HepG2 (cell line): ENCODE measurements around the gene UBALD1. TPM values are rescaled to one million over a fixed set of nuclear protein-coding genes. Genes with fewer than 3 reads are reported as not detected.

Experiments
- CREB1 ChIP-seq, 2 experiments: fragments of 450-650 bp in 1 of 2; IDR thresholded peaks; 2 replicates each; pipeline ENCODE4 v1.6.1; 2016 to 2017; ENCODE audit warnings: control low read depth in 1 of 2, mild to moderate bottlenecking in 1 of 2, missing compliant biosample characterization in 1 of 2, missing genetic modification characterization in 1 of 2
- CREM ChIP-seq, 2 experiments: sonication (generic) in 1 of 2; formaldehyde crosslinking in 1 of 2; IDR thresholded peaks; 2 replicates each; pipeline versions ENCODE4 v1.4.0 to v1.6.1; 2016 to 2020; ENCODE audit warnings: antibody characterized with exemption in 1 of 2, mild to moderate bottlenecking in 1 of 2, missing genetic modification reagents in 1 of 2
- EHMT2 ChIP-seq: fragments of 200-600 bp; sonication (generic); IDR thresholded peaks from 2 replicates; pipeline ENCODE4 v1.7.0; 2017; ENCODE audit warnings: antibody characterized with exemption, low read depth, low read length, borderline replicate concordance
- FOXJ3 ChIP-seq: sonication (generic); formaldehyde crosslinking; IDR thresholded peaks from 2 replicates; pipeline ENCODE4 v1.4.0; 2020; ENCODE audit warnings: missing genetic modification reagents, mild to moderate bottlenecking, borderline replicate concordance
- GFI1 ChIP-seq: sonication (generic); formaldehyde crosslinking; IDR thresholded peaks from 2 replicates; pipeline ENCODE4 v1.5.0; 2020; ENCODE audit warnings: missing genetic modification reagents, mild to moderate bottlenecking, borderline replicate concordance
- GZF1 ChIP-seq: sonication (generic); formaldehyde crosslinking; IDR thresholded peaks from 2 replicates; pipeline ENCODE4 v1.5.1; 2020; ENCODE audit warnings: mild to moderate bottlenecking, missing genetic modification reagents
- HDAC6 ChIP-seq: fragments of 200-600 bp; sonication (generic); IDR thresholded peaks from 2 replicates; pipeline ENCODE4 v1.7.0; 2017; ENCODE audit warnings: mild to moderate bottlenecking, antibody characterized with exemption, low read length, low read depth
- HMG20A ChIP-seq: IDR thresholded peaks from 2 replicates; pipeline ENCODE4 v1.6.1; 2016; ENCODE audit warnings: borderline replicate concordance
- HOMEZ ChIP-seq: IDR thresholded peaks from 2 replicates; pipeline ENCODE4 v1.6.1; 2016; ENCODE audit warnings: low read depth
- HOXA5 ChIP-seq: sonication (generic); formaldehyde crosslinking; IDR thresholded peaks from 2 replicates; pipeline ENCODE4 v1.4.0; 2020; ENCODE audit warnings: missing genetic modification reagents
- HOXA7 ChIP-seq: sonication (generic); formaldehyde crosslinking; IDR thresholded peaks from 2 replicates; pipeline ENCODE4 v1.8.1; 2022; ENCODE audit warnings: mild to moderate bottlenecking, missing genetic modification reagents, moderate library complexity
- NAIF1 ChIP-seq: sonication (generic); formaldehyde crosslinking; IDR thresholded peaks from 2 replicates; pipeline ENCODE4 v1.5.0; 2020; ENCODE audit warnings: mild to moderate bottlenecking, missing genetic modification reagents, borderline replicate concordance
- NR1H2 ChIP-seq: sonication (generic); formaldehyde crosslinking; IDR thresholded peaks from 2 replicates; pipeline ENCODE4 v1.8.1; 2022; ENCODE audit warnings: low read depth, missing genetic modification reagents, borderline replicate concordance
- RCOR2 ChIP-seq: IDR thresholded peaks from 2 replicates; pipeline ENCODE4 v1.6.1; 2016; ENCODE audit warnings: missing biosample characterization, missing genetic modification reagents
- TCF12 ChIP-seq, 2 experiments: fragments of 450-650 bp in 1 of 2; sonication (generic) in 1 of 2; formaldehyde crosslinking in 1 of 2; IDR thresholded peaks; 2 replicates each; pipeline versions ENCODE4 v1.6.1 to v1.8.0; 2017 to 2022; ENCODE audit warnings: antibody characterized with exemption in 1 of 2, mild to moderate bottlenecking in 1 of 2, missing genetic modification reagents in 1 of 2, moderate library complexity in 1 of 2
- TIGD3 ChIP-seq: sonication (generic); formaldehyde crosslinking; IDR thresholded peaks from 2 replicates; pipeline ENCODE4 v1.5.1; 2020; ENCODE audit warnings: mild to moderate bottlenecking, missing genetic modification reagents, borderline replicate concordance
- TMF1 ChIP-seq: sonication (generic); formaldehyde crosslinking; IDR thresholded peaks from 2 replicates; pipeline ENCODE4 v1.8.1; 2022; ENCODE audit warnings: low read depth, missing genetic modification reagents
- ZEB1 ChIP-seq: IDR thresholded peaks from 2 replicates; pipeline ENCODE4 v1.6.1; 2012; ENCODE audit warnings: mild to moderate bottlenecking, low read depth, inconsistent platforms; ENCODE audit not compliant: insufficient replicate concordance
- ZFAT ChIP-seq: sonication (generic); formaldehyde crosslinking; conservative IDR thresholded peaks from 2 replicates; pipeline ENCODE4 v1.8.1; 2023; ENCODE audit warnings: missing genetic modification reagents, inconsistent platforms
- ZKSCAN1 ChIP-seq: fragments of 150-350 bp; IDR thresholded peaks from 2 replicates; pipeline ENCODE4 v1.6.1; 2014; ENCODE audit warnings: low read length
- ZNF234 ChIP-seq: sonication (generic); formaldehyde crosslinking; conservative IDR thresholded peaks from 2 replicates; pipeline ENCODE4 v1.5.1; 2020; ENCODE audit warnings: mild to moderate bottlenecking, missing genetic modification reagents
- ZNF432 ChIP-seq: sonication (generic); formaldehyde crosslinking; IDR thresholded peaks from 2 replicates; pipeline ENCODE4 v1.5.0; 2020; ENCODE audit warnings: missing genetic modification reagents, mild to moderate bottlenecking, borderline replicate concordance
- ZNF556 ChIP-seq: sonication (generic); formaldehyde crosslinking; IDR thresholded peaks from 2 replicates; pipeline ENCODE4 v1.4.0; 2020; ENCODE audit warnings: mild to moderate bottlenecking, missing genetic modification reagents, borderline replicate concordance
- ZNF576 ChIP-seq: sonication (generic); formaldehyde crosslinking; IDR thresholded peaks from 2 replicates; pipeline ENCODE4 v1.4.0; 2020; ENCODE audit warnings: mild to moderate bottlenecking, missing genetic modification reagents
- ZNF615 ChIP-seq: sonication (generic); formaldehyde crosslinking; IDR thresholded peaks from 2 replicates; pipeline ENCODE4 v1.5.0; 2020; ENCODE audit warnings: mild to moderate bottlenecking, missing genetic modification reagents, borderline replicate concordance
- ZSCAN22 ChIP-seq: sonication (generic); formaldehyde crosslinking; IDR thresholded peaks from 2 replicates; pipeline ENCODE4 v1.4.0; 2020; ENCODE audit warnings: mild to moderate bottlenecking, missing genetic modification reagents
- polyA plus RNA-seq, 8 experiments: library from polyadenylated mRNA; depleted of rRNA in 3 of 8; stranded (reverse) in 7 of 8; unstranded in 1 of 8; fragments of >200 nt; fragmentation: Illumina TruSeq in 4 of 8; extraction: Trizol in 4 of 8; gene quantifications; 2 replicates each; pipeline versions ENCODE4 v1.2.1 to v1.2.3, GENCODE V29; 2011 to 2016; ENCODE audit warnings: low read depth in 4 of 8, missing spikeins in 1 of 8, mixed read lengths in 1 of 8; ENCODE audit not compliant: insufficient read depth in 1 of 8
- total RNA-seq, 5 experiments: library from RNA; depleted of rRNA; stranded (reverse); fragments of >200 nt; fragmentation: Illumina TruSeq; extraction: Trizol; gene quantifications; 2 replicates each; pipeline ENCODE4 v1.2.3, GENCODE V29; 2016; ENCODE audit warnings: low read depth in 1 of 5

Gene UBALD1
- total and polyA plus RNA-seq, 2 of the 13 experiments (the other 11 are each of a cell fraction or from before 2014, with no cell fraction given): 6.8 to 12.3 TPM

GRCh38 chr16:4624827-4625559, 10.3 kb upstream of the UBALD1 start (continued):
- peak; percentile 84; the same call in 1 of the 2 replicates for TF ChIP-seq ZNF556 (CRISPR knock-in tag)
- TF ChIP-seq NAIF1 (CRISPR knock-in tag): 0 out of 2 replicates have a peak, but pooled peaks have one; percentile 27
- TF ChIP-seq FOXJ3 (CRISPR knock-in tag): no peak
- TF ChIP-seq HOMEZ: no peak
- TF ChIP-seq GZF1 (CRISPR knock-in tag): no peak
- no peak for TF ChIP-seq HOXA7 (CRISPR knock-in tag)
- TF ChIP-seq HOXA5 (CRISPR knock-in tag): 0 out of 2 replicates have a peak, but pooled peaks have one; percentile 3
- TF ChIP-seq HMG20A (CRISPR knock-in tag): no peak
- TF ChIP-seq NR1H2: peak; percentile 82; the same call in 1 of the 2 replicates
- TF ChIP-seq ZKSCAN1: no peak
- peak; percentile 75; the same call in 1 of the 2 replicates for TF ChIP-seq ZNF234 (CRISPR knock-in tag)
- TF ChIP-seq TMF1 (CRISPR knock-in tag): peak; percentile 91
- TF ChIP-seq ZNF615 (CRISPR knock-in tag): no peak
- TF ChIP-seq ZNF576 (CRISPR knock-in tag): no peak
- peak; percentile 29 for TF ChIP-seq ZEB1
- TF ChIP-seq ZFAT (CRISPR knock-in tag): no peak
- 0 out of 2 replicates have a peak, but pooled peaks have one; percentile 39 for TF ChIP-seq GFI1 (CRISPR knock-in tag)
- TF ChIP-seq EHMT2: no peak
- no peak for TF ChIP-seq HDAC6
- no peak; the same call in 1 of the 2 replicates for TF ChIP-seq ZSCAN22 (CRISPR knock-in tag)
- no peak for TF ChIP-seq TCF12 (IDR thresholded peaks at IDR 0.05)
- peak; percentile 25; the same call in 1 of the 2 replicates for TF ChIP-seq TCF12 (CRISPR knock-in tag; IDR thresholded peaks at IDR 0.05)
- TF ChIP-seq TIGD3 (CRISPR knock-in tag): no peak; the same call in 1 of the 2 replicates
- no peak for TF ChIP-seq CREB1 (IDR thresholded peaks at IDR 0.05)
- no peak for TF ChIP-seq CREB1 (CRISPR knock-in tag; IDR thresholded peaks at IDR 0.05)
- TF ChIP-seq RCOR2 (CRISPR knock-in tag): no peak
- TF ChIP-seq ZNF432 (CRISPR knock-in tag): no peak
- no peak for TF ChIP-seq CREM (IDR thresholded peaks at IDR 0.05)
- no peak for TF ChIP-seq CREM (CRISPR knock-in tag; IDR thresholded peaks at IDR 0.05)
